GM18519 (cell line): ENCODE data around the gene NUAK1.

Source experiments
- ATAC-seq: cut with Tn5 transposase; IDR thresholded peaks from one replicate; pipeline ENCODE4 v1.9.1; 2021; ENCODE audit warnings: mild to moderate bottlenecking, moderate library complexity; ENCODE audit not compliant: unreplicated experiment, low FRiP score

The NUAK1 gene

GRCh38 chr12:106132175-106133135 lies 6.3 kb downstream of the NUAK1 start:
- no peak for ATAC-seq

DNA sequence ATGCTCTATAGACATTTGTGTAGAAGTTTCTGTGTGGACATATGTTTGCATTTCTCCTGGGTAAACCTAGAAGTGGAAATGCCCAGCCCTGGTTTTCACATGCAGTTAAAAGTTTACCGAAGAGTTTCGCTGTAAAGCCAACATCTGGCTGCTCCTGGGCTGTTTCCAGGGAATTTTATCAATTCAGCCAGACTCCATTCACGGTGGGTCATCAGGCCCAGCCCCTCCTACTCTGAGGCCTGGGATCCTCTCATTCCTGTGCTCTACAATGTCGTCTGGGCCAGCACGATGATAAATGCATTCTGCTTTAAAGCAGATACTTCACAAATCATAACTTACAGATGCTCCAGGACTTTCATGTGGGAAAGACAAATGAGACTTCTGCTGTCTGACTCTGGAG lies 7.1 kb downstream of the NUAK1 start:
- no peak for ATAC-seq

DNA sequence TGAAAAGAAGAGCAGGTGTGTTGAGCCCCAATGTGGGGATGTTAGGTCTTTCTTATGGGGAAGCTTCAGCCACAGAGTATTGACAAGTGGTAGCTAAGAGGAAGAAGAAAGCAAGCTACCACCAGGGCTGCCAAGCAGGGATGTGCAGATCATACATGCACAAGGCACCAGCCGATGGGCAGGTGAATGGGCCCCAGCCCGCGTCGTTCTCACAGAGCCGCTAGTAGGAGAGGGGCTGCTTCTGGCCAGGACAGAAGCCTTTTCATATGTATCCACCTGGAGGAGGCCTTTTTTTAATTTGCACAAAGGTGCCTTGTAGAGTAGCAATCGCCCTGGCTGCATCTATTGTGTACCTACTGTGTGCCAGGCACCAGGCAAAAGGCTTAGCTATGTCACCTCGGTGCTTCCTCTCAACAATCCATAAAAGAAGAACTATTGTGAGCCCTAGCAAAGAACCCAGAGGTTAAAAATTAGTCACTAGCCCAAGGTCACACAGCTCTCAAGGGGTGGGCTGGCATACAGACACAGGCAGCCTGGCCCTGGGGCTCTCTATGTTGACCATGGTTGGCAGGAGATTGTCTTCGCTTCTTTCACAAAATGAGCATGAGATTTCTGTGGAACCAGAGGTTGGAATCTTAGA lies 8.2 kb downstream of the NUAK1 start:
- no peak for ATAC-seq

GRCh38 chr12:106128585-106129328 lies 10.0 kb downstream of the NUAK1 start:
- ATAC-seq = no peak

DNA sequence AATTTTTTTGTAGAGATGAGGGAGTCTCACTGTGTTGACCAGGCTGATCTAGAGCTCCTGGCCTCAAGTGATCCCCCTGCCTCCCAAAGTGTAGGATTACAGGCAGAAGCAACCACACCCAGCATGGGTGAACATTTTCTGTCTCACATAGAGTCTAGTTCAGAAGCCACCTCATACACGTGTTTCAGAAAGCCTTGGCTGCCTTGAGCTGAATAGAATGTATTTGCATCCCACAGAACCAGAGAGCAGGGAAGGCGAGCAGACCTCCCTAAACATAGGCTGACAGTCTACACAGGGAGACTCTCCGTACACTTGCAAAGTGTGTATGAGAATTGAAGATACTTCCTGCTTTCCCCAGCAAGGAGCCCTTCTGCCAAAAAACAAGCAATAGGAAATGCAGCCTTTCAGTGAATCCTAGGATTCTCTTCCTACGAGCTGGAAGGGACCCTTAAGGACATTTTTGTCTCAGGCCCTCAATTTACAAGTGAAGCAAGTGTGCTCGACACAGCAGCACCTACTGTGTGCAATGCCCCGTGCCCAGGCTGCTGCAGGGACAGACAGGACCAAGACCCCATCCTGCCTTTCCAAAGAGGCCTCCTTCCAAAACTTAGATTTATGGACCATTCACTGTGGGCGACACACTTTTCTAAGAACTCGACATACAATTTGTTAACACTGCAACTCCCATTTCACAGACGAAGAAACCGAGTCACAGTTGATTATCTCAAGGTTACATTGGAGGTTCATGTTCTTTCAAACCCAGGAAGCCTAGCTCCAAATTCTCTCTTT lies 11.2 kb downstream of the NUAK1 start:
- no peak for ATAC-seq

- no peak for ATAC-seq
Observed at GRCh38 chr12:106126441-106127337, 12.1 kb downstream of the NUAK1 start.

DNA sequence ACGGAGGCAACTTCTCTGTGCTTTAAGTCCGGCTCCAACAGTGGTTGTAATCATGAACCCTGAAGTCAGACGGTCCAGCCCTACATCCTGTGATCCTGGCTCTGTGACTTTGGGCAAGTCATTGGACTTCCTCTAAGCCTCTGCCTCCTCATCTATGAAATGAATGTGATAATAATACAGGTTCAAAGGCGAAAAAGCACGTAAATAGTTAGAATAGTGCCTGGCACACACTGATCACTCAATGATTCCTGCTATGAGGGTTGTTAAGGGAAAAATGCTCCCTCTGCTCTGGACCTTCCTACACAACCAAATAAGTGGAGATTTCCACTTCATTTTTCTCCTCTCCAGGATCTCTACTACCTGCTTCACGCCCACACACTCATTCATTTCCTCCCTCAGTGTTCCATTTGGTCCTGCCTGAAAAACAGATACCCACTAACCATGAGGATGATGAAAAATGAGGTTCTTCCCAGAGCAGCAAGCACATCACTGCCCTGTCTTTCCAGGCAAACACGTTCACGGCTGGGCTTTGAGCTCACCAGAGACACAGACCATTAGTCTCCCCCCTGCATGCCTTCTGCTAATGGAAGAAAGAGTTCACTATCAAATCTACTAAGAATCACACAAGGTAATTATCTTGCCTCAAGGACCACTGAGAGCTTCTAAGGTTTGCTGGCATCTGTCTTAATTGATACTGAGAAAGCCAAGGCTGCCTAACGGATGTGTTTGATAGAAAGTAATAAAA lies 13.2 kb downstream of the NUAK1 start:
- ATAC-seq = no peak

DNA sequence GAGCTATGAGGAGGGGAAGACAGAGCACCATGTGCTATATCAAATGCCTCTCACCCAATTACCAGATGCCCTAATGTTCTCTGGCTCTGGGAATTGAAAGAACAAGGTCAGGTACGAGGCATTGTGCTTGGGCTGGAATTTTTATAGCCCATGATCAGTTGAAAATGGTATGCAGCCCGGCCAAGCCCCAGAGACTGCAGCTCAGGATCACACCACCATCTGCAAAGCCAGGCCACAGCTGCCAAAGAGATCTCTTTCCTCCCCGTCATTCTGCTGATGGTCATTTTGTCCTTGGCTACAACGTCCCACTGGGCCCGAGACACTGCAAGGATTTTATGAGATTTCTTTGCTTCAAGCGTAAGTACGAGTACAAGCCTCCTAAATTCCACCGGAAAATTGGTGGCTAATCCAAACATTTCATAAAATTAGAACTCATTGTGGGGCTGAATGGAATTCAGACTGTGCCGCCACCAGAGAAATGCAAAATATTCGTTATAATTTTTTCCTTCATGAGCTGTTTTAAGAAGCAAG lies 15.1 kb downstream of the NUAK1 start:
- ATAC-seq = no peak

GRCh38 chr12:106123110-106123509 lies 15.6 kb downstream of the NUAK1 start:
- no peak for ATAC-seq

GRCh38 chr12:106122004-106122403 lies 16.8 kb downstream of the NUAK1 start:
- ATAC-seq = no peak

DNA sequence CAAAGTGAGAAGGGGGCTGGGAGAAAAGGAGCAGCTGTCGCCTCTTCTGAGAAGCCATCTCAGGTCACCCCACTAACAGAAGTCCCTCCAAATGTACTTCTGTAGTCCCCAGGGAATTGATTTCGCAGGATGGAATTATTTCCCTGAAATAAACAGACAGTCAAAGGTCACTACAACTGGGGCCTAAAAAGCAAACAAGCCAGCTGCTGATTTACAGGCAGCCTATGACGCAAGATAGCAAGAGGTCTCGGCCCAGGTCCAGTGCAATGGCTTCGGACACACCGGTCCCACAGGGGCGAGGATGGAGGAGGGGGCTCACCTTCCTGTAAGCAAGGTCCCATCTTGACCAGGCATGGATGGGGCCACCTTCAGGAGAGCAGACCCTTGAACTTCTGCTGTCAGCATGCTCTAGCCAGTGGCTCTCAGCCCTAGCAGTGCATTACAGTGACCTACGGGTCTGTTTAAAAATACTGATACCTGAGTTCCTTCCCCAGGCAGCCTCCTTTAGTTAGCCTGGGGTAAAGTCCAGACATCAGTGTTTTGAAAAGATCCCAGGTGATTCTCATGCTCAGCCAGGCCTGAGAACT lies 18.1 kb downstream of the NUAK1 start:
- ATAC-seq = no peak

DNA sequence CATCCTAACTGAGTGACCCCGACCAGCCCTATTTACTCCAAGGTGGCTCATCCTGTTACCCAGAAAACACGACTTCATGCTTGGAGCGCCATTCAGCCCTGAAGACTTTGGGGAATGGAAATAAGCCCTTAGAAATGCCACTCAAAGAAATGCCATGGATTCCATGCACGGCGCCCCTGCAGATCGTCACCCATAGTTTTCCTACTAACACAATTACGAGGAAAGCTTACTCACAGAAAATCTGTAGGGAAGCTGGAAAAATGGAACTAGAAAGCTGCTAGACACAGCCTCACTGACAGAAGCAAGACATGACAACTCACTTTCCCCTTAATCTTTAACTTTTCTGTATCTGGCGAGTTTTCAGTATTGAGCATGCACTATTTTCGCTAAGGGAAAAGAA lies 19.5 kb downstream of the NUAK1 start:
- no peak for ATAC-seq

- ATAC-seq = no peak
Observed at GRCh38 chr12:106118381-106119130, 20.2 kb downstream of the NUAK1 start.

- ATAC-seq = no peak
Observed at GRCh38 chr12:106115440-106115839, 23.3 kb downstream of the NUAK1 start.

DNA sequence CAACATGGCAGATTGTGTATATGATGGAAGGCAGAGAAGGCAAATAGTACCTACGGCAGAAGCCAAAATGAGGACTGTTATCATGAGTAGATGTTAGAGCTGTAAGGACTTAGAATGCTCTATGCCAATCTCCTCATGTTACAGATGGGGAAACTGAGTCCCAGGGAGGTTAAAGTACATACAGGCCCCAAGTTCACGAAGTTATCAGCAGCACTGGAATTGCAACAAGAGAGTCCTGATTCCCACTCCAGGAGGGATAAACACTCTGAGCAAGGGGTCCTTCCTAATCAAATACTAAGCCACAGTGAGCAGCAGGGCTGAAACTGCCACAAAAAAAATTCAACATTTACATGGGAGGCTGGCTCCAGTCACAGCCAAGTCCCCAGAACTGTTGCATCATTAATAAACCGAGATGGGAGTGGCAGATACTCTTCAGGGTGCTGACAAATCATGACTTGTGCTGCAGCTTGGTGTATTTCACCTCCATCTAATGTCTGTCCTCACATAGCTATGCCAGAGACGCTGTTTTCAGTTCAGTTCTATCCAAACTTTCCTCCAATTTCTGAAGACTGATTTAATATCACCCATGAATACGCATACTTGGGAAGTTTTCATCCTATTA lies 24.2 kb downstream of the NUAK1 start:
- ATAC-seq = no peak

DNA sequence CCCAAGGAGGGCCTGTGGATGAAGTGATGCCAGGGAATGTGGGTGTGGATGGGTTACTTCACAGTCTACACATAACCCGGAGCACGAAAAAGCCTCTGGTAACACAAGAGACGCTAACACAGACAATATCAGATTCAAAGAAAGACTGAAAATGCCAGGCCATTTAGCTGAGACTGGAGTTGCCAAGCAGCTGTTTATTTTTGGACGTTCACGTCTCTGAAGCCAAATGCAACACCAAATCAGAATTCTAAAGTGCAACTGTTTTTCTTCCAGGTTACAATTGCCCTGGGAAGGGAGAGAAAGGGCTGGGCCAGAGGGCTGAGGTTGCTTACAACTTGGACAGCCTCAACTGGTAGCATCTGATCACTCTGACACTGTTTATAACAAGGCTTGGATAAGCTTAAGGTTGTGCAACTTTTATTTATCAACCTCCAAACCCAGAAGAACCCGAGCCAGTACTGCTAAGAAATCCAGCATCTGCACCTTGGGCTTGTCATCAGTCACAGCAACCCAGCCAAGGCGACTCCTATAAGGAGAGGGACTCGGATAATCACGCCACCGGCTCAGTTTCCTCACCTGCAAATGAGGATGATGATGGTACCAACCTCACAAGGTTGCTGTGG lies 24.8 kb downstream of the NUAK1 start:
- ATAC-seq = no peak

- no peak for ATAC-seq
Observed at GRCh38 chr12:106113446-106113823, 25.3 kb downstream of the NUAK1 start.
